ENCODE results near the gene RAB36.

RAB36 gene

DNA sequence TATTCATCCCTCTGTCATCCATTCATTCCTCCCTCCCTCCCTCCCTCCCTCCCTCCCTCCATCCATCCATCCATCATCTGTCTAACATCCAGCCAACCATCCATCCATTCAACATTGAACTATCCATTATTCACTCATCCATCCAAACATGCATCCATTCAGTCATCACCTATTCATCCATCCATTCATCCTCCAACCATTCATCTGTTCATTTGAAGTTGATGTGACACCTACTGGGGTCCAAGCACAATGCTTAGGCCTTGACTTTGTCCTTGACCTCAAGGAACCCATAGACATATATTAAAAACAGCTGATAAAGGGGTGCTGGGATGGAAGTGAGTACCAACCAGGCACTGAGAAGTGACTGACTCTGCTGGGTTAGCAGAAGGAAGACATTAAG lies 61.6 kb downstream of the RAB36 start:
- no peak for DNase-seq (ENCODE audit: low spot score)

DNA sequence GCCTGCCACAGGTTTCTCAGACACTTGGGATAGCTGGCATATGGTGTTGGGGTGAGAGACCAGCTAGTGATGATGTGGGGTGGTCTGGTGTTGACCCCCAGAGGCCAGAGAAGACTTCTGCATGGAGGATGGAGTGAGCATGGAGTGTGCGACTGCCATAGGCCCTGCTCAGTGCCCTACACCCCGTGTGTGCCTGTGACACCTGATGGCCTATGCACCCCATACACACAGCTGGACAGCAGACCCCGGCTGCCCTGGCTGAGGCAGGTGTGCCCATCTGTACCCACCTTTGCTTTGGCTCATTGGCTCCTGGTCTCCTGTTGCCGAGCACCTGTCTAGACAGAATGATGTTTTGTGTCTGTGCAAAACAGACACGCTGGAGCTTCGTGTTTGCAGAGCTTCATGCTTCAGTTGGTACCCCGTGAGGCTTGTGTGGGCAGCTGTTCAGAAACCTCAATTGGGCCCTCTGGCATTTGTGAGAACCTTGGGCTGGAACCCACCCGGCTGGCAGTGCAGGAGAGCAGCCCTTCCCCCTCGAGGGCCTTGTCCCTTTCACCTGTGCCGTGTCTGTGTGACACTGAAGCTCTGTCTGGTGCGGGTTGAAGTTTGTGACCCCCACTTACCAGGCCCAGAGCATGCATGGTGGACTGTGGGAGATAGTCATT lies 62.6 kb downstream of the RAB36 start:
- peak; percentile 94 for DNase-seq (ENCODE audit: low spot score)

DNA sequence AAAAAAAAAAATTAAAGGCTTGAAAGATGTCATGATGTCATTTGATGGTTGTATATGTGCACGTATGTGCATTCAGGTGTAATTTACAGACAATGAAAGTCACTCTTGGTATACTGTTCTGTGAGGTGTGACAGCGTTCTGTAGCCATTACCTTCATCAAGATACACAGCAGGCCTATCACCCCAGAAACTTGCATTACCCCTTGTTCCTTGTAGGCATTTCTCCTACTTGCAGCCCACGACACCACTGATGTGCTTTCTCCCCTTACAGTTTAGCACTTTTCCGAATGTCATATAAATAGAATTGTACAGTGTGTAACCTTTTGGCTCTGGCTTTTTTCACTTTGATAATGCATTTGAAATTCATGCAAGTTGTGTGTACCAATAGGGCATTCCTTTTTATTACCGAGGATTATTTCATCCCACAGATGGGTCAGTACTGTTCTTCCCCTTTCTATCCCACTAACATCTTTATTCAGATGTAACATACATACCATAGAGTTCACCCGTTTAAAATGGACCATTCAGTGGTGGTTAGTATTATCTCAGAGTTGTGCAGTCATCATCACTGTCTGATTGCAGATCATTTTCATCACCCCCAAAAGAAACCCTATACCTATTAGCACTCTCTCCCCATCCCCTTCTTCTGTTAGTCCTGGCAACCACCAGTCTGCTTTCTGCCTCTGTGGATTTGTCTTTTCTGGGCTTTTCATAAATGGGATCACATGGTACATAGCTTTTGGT lies 65.3 kb downstream of the RAB36 start:
- DNase-seq (ENCODE audit: low spot score), result peak; percentile 40

GRCh38 chr22:23211622-23212021 lies 66.3 kb downstream of the RAB36 start:
- DNase-seq (ENCODE audit: low spot score), result no peak

- DNase-seq (ENCODE audit: low spot score), result peak; percentile 86
Observed at GRCh38 chr22:23212061-23213021, 67.1 kb downstream of the RAB36 start.

GRCh38 chr22:23213022-23213555 lies 67.8 kb downstream of the RAB36 start:
- DNase-seq (ENCODE audit: low spot score), result no peak

GRCh38 chr22:23213581-23214334 lies 68.5 kb downstream of the RAB36 start:
- DNase-seq (ENCODE audit: low spot score), result no peak

All from NAMALWA (cell line).